HK-2 (cell line): Measurements from ENCODE around the gene OR2AG2.
A peak's percentile ranks its signal among the peaks of the same experiment; 100 is the strongest.
"Not testable (repeated sequence)": the region's sequence is repeated elsewhere in the genome, so short reads cannot be mapped to it uniquely, and the experiment has no call there.

Experiments used
- DNase-seq: peaks from one replicate; pipeline ENCODE4 v3.0.0-alpha.2; 2018; ENCODE audit not compliant: unreplicated experiment

Gene OR2AG2

GRCh38 chr11:6771926-6772893 lies at the start of gene OR2AG2:
TSS of gene OR2AG2 (minus strand) at chr11:6771976. CDS start at chr11:6768957, 3,019 bp downstream.
- no peak for DNase-seq

GRCh38 chr11:6818967-6819366 lies 47.2 kb upstream of the OR2AG2 start:
- DNase-seq = no peak

- no peak for DNase-seq
Measured at GRCh38 chr11:6817694-6818093, 45.9 kb upstream of the OR2AG2 start.

GRCh38 chr11:6813656-6814055 lies 41.9 kb upstream of the OR2AG2 start:
- DNase-seq = peak; percentile 2

- DNase-seq = peak; percentile 8
Measured at GRCh38 chr11:6812390-6813005, 40.7 kb upstream of the OR2AG2 start.

- DNase-seq = not testable (repeated sequence)
Measured at GRCh38 chr11:6801075-6801474, 29.3 kb upstream of the OR2AG2 start.

- no peak for DNase-seq
Measured at GRCh38 chr11:6799402-6799801, 27.6 kb upstream of the OR2AG2 start, which contains the start of gene OR6A2. TSS of gene OR6A2 (minus strand) at chr11:6799689. CDS start at chr11:6795708, 3,981 bp downstream.

GRCh38 chr11:6794639-6795038 lies 22.9 kb upstream of the OR2AG2 start:
- no peak for DNase-seq

GRCh38 chr11:6790546-6790945 lies 18.8 kb upstream of the OR2AG2 start:
- DNase-seq = no peak

- no peak for DNase-seq
Measured at GRCh38 chr11:6782720-6783119, 10.9 kb upstream of the OR2AG2 start, which contains the start of gene OR2AG1. TSS of gene OR2AG1 (plus strand) at chr11:6783020. CDS start at chr11:6785038, 2,018 bp downstream.

- no peak for DNase-seq
Measured at GRCh38 chr11:6780829-6781228, 9.1 kb upstream of the OR2AG2 start.

- DNase-seq = no peak
Measured at GRCh38 chr11:6778518-6778917, 6.7 kb upstream of the OR2AG2 start.

GRCh38 chr11:6757373-6757967 lies 14.3 kb downstream of the OR2AG2 start:
- peak; percentile 6 for DNase-seq

GRCh38 chr11:6755953-6756347 lies 15.8 kb downstream of the OR2AG2 start:
- DNase-seq = no peak

- peak; percentile 12 for DNase-seq
Measured at GRCh38 chr11:6755303-6755952, 16.3 kb downstream of the OR2AG2 start.

- DNase-seq = no peak
Measured at GRCh38 chr11:6747097-6747668, 24.6 kb downstream of the OR2AG2 start.

- no peak for DNase-seq
Measured at GRCh38 chr11:6746626-6747025, 25.1 kb downstream of the OR2AG2 start.

- DNase-seq = no peak
Measured at GRCh38 chr11:6746086-6746618, 25.6 kb downstream of the OR2AG2 start.

- DNase-seq = no peak
Measured at GRCh38 chr11:6745465-6746015, 26.2 kb downstream of the OR2AG2 start.

- no peak for DNase-seq
Measured at GRCh38 chr11:6745018-6745417, 26.8 kb downstream of the OR2AG2 start.

GRCh38 chr11:6742260-6742659 lies 29.5 kb downstream of the OR2AG2 start:
- no peak for DNase-seq
